Uterus (tissue), 4 donors: ENCODE measurements around the gene NTPCR. TPM values are rescaled to one million over a fixed set of nuclear protein-coding genes. Genes with fewer than 3 reads are reported as not detected.

ENCODE experiments used
- DNase-seq, 2 donors: peaks; one replicate each; pipeline ENCODE4 v3.0.0-alpha.2; 2019 to 2020
- H3K27ac ChIP-seq, 2 donors: fragments of 200-600 bp; sonication (generic); 1 replicate in 1 of 2; 2 replicates in 1 of 2; pipeline ENCODE4 v1.5.1; 2016 to 2018
- H3K27me3 ChIP-seq, 2 donors: fragments of 200-600 bp; sonication (generic); one replicate each; pipeline ENCODE4 v1.5.1; 2018 to 2019; ENCODE audit warnings: control low read depth in 1 of 2
- H3K36me3 ChIP-seq, 2 donors: fragments of 200-600 bp; sonication (generic); one replicate each; pipeline ENCODE4 v1.5.1; 2019; ENCODE audit warnings: control low read depth in 1 of 2
- H3K4me1 ChIP-seq, 2 donors: fragments of 200-600 bp; sonication (generic); one replicate each; pipeline ENCODE4 v1.5.1; 2018 to 2019; ENCODE audit warnings: control low read depth in 1 of 2
- H3K4me3 ChIP-seq, 2 donors: fragments of 200-600 bp; sonication (generic); 1 replicate in 1 of 2; 2 replicates in 1 of 2; pipeline ENCODE4 v1.5.1; 2018 to 2019; ENCODE audit warnings: mild to moderate bottlenecking in 1 of 2
- H3K9me3 ChIP-seq, 2 donors: fragments of 200-600 bp; sonication (generic); one replicate each; pipeline ENCODE4 v1.5.1; 2019; ENCODE audit warnings: control low read depth in 1 of 2
- POLR2A ChIP-seq, 2 donors: fragments of 450-650 bp; IDR thresholded peaks; one replicate each; pipeline ENCODE4 v1.6.1; 2016; ENCODE audit warnings: antibody characterized with exemption in 2 of 2, mild to moderate bottlenecking in 1 of 2, moderate library complexity in 1 of 2
- intact Hi-C: fragments of 100-400 bp; cut with DNase I; formaldehyde crosslinking; loops from one replicate; pipeline ENCODE4 v1.15.1; 2023; ENCODE audit warnings: low total_unique reads
- total RNA-seq, 4 donors: library from RNA; depleted of rRNA in 3 of 4; stranded (reverse); fragments of >200 nt in 3 of 4; gene quantifications; one replicate each; pipeline versions ENCODE4 v1.1.0 to v1.2.4, GENCODE V29; 2014 to 2023
- TF ChIP-seq, protein P1 (sequence below), 4 experiments: fragments of 200-600 bp in 2 of 4; fragments of 450-650 bp in 2 of 4; sonication (generic) in 2 of 4; IDR thresholded peaks; one replicate each; pipeline ENCODE4 v1.5.1; 2016 to 2019; ENCODE audit warnings: antibody characterized with exemption in 4 of 4, mild to moderate bottlenecking in 2 of 4, moderate library complexity in 1 of 4
- donor health status: DM: yes; HTN: yes; CAD: no.

NTPCR gene
- total RNA-seq, 4 donors from 2014 or later = 7.4 to 30.1 (median 17.1) TPM

DNA sequence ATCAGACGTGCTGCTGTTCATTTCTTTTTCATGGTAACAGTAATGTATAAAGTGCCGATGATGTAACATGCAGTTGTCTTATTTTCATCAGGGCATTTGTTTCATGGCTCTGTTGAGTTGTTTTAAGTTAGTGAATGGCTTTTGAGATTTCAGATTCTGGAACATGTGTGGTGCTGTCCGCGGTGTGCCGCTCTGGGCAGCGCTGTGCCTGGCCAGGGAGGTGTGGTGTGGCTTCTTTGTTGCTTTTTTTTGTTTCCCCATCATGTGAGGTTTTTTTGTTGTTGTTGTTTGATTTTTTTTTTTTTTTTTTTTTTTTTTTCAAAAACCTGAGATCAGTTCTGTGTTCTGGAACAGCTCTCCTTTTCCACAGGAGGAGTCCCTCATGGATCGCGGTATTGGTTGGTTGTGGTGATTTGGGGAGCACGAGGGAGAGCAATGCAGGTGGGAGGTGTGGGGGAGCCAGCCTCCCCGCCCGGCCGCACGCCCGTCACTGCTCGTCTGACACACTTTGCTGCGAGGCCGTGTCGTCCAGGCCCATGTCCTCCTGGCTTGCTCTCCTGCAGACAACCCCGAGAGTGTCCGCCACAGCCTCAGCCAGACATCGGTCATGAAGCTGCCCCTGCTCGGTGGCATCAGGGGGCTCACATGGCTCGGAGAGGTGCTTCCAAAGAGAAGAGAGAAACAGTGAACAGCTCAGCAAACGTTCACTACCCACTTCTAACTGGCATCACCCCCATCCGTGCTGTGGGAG is 33.6 kb downstream of the NTPCR start:
- TF ChIP-seq, protein P1, sequence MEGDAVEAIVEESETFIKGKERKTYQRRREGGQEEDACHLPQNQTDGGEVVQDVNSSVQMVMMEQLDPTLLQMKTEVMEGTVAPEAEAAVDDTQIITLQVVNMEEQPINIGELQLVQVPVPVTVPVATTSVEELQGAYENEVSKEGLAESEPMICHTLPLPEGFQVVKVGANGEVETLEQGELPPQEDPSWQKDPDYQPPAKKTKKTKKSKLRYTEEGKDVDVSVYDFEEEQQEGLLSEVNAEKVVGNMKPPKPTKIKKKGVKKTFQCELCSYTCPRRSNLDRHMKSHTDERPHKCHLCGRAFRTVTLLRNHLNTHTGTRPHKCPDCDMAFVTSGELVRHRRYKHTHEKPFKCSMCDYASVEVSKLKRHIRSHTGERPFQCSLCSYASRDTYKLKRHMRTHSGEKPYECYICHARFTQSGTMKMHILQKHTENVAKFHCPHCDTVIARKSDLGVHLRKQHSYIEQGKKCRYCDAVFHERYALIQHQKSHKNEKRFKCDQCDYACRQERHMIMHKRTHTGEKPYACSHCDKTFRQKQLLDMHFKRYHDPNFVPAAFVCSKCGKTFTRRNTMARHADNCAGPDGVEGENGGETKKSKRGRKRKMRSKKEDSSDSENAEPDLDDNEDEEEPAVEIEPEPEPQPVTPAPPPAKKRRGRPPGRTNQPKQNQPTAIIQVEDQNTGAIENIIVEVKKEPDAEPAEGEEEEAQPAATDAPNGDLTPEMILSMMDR (IDR thresholded peaks at IDR 0.05) = no peak
- no peak for TF ChIP-seq POLR2A (IDR thresholded peaks at IDR 0.05)
- DNase-seq = no peak
- Histone ChIP-seq H3K9me3 (no peaks in the 10 kb centered on the region), H3K4me1 (no peaks in the 10 kb centered on the region), H3K36me3 (no peaks in the 10 kb centered on the region), H3K27me3 (no peaks in the 10 kb centered on the region), H3K27ac (no peak overlapping the region), H3K4me3 (no peak overlapping the region)
- intact Hi-C loops = no loop called here

DNA sequence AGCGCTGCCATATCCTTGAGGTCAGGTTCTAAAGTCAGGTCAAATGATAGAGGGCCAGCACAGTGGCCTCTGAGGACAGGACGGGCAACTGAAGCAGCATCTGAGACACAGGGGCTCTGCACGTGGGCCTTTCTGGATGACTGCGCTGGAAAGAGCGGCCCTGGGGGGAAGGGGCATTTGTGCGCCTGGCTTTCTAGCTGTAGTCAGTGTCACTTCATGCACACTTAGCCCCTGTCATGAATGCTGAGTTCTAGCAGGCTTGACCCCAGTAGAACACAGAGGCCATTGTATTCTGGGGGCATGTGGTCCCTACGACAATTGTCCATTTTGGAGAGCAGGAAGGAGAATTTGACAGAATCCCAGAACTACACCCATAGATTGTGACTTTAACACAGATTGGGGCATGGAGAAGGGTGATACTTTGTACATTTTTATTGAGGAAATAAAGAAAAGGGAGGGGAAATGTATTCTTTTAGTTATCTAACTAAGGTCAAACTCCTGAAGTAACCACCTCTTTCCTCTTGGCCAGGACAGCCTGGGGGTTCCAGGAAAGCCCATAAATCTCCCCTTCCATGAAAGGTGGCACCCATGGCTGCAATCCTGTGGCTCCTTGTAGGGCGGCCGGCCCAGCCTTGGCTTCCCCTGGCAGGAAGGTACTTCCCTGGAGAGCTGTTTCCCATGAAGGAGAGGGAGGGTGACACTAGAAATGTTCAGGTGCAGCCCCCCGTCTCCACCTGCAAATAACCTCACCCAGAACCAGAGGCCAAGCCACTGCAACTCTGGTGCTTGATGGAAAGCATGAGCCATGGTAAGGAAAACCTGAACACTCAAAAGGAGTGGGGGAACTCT is 34.4 kb downstream of the NTPCR start:
- H3K4me3 ChIP-seq = no peak overlapping the region
- H3K36me3 ChIP-seq = no peaks in the 10 kb centered on the region
- H3K27ac ChIP-seq = no peak overlapping the region
- no peak for DNase-seq
- H3K9me3 ChIP-seq = no peaks in the 10 kb centered on the region
- H3K27me3 ChIP-seq = no peaks in the 10 kb centered on the region
- no peak for TF ChIP-seq POLR2A (IDR thresholded peaks at IDR 0.05)
- TF ChIP-seq, protein P1 (IDR thresholded peaks at IDR 0.05) = no peak
- no peaks in the 10 kb centered on the region for H3K4me1 ChIP-seq
- intact Hi-C loops = no loop called here

DNA sequence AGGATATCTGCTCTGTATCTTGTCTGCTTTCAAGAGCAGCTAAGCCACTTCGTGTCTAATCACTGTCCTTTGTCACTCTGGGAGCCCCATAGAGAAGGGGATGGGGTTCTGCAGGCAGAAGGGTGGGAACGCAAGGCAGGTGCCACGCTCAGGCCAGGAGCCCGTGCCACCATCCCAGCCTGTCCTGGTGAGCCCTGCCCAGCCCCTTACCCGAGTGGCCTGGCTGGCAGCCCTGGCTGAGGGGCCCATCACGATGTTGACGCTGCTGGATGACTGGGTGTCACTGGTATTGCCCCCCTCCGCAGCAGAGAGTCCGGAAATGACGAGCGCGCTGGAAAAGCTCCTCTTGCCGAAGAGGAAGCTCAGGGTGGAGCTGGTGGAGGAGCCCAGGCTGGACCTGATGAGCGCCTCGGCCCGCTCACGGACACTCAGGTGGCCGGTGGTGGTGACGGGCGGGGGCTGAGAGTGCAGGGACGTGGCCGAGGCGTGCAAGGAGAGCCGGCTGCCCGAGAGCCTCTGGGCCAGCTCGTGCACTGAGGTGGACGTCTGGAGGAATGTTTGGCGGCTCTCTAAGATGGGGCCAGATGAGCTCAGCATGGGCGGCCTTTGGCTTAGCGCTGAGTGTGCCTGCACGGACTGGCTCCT is 35.6 kb downstream of the NTPCR start:
- no peaks in the 10 kb centered on the region for H3K27me3 ChIP-seq
- intact Hi-C loops = no loop called here
- no peaks in the 10 kb centered on the region for H3K36me3 ChIP-seq
- H3K9me3 ChIP-seq = no peaks in the 10 kb centered on the region
- no peaks in the 10 kb centered on the region for H3K4me1 ChIP-seq
- no peak overlapping the region for H3K4me3 ChIP-seq
- no peak for DNase-seq
- H3K27ac ChIP-seq = no peak overlapping the region
- TF ChIP-seq POLR2A (IDR thresholded peaks at IDR 0.05) = no peak

DNA sequence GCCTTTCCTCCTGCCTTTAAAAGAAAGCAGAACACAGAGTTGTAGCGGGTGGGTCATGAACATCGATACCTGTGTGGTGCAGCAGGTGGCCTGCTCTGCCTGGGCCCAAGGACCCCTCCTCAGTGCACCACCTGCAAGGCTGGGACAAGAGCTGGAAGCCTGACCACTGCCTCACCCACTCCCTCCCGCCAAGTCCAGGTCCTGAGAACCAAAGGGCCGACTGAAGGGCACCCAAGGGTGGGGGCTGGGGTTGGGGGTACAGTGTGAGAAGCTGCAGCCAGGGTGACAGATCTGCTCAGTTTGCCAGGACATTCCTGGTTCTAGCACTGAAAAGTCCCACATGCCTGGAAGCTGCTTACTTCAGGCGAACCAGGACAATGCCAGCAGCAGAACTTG is 36.1 kb downstream of the NTPCR start:
- H3K27me3 ChIP-seq = no peaks in the 10 kb centered on the region
- TF ChIP-seq, protein P1 (IDR thresholded peaks at IDR 0.05) = no peak
- no peak for TF ChIP-seq POLR2A (IDR thresholded peaks at IDR 0.05)
- intact Hi-C loops = no loop called here
- no peaks in the 10 kb centered on the region for H3K4me1 ChIP-seq
- no peak overlapping the region for H3K27ac ChIP-seq
- H3K4me3 ChIP-seq = no peak overlapping the region
- no peaks in the 10 kb centered on the region for H3K9me3 ChIP-seq
- no peak for DNase-seq
- no peaks in the 10 kb centered on the region for H3K36me3 ChIP-seq

DNA sequence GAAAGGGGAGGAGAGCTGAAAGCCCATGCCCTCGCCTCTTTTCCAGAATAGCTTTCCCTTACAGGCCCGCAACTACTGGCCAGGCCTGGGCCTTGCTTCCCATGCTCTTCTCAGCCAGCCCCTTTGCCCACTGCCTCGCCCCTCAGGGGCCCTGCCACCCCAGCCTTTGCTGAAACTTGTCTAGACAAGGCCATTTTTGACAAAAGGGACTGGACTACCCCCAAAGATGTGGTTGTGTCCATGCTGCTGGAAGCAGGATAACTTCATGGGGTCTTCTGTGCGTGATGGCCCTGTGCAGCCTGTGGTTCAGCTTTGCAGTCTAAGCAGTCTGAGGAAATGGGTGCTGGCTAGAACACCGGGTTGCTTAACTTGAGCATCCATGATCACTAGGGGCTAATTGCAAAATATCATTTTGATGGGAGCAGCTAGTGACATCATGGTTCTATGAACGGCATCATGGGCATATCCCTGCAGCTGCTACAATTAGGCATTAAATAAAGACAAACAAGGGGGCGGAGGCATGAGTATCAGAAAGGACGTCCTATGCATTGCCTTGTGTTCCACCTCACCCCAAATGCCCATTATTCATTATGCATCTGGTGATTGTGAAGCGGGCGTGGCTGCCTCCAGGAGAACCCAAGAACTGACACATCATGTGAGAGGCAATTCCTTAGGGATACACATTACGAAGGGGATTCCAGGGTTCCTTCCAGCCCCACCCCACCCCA is 36.8 kb downstream of the NTPCR start:
- Histone ChIP-seq H3K36me3 (no peaks in the 10 kb centered on the region), H3K4me3 (no peak overlapping the region), H3K27ac (no peak overlapping the region), H3K9me3 (no peaks in the 10 kb centered on the region), H3K4me1 (no peaks in the 10 kb centered on the region), H3K27me3 (no peaks in the 10 kb centered on the region)
- no peak for DNase-seq
- intact Hi-C loops = no loop called here
- TF ChIP-seq, protein P1 (IDR thresholded peaks at IDR 0.05) = no peak
- TF ChIP-seq POLR2A (IDR thresholded peaks at IDR 0.05) = no peak
